KBM-7 (cell line): Measurements from ENCODE around the gene DES.
"Not testable (repeated sequence)": the region's sequence is repeated elsewhere in the genome, so short reads cannot be mapped to it uniquely, and the experiment has no call there.

ENCODE experiments used
- DNase-seq: peaks from one replicate; pipeline ENCODE4 v3.0.0-alpha.2; 2015
- in situ Hi-C: fragments of 300-500 bp; cut with MboI; formaldehyde crosslinking; loops from 2 replicates; pipeline ENCODE4 v1.14.3; 2020; ENCODE audit warnings: low sequenced_read_pairs, low pct_unique_long_range_greater_than_20kb, mixed read lengths

Gene DES

GRCh38 chr2:219398721-219399363 lies 19.3 kb upstream of the DES start:
- in situ Hi-C loops: no loop called here
- no peak for DNase-seq

- in situ Hi-C loops: no loop called here
- no peak for DNase-seq
Measured at GRCh38 chr2:219399716-219400478, 18.3 kb upstream of the DES start.

- in situ Hi-C loops: no loop called here
- DNase-seq: no peak
Measured at GRCh38 chr2:219400562-219400961, 17.6 kb upstream of the DES start.

- in situ Hi-C loops: no loop called here
- DNase-seq: no peak
Measured at GRCh38 chr2:219401606-219402005, 16.6 kb upstream of the DES start.

- DNase-seq: peak; percentile 72
- in situ Hi-C loops: no loop called here
Measured at GRCh38 chr2:219402665-219403515, 15.3 kb upstream of the DES start.

- in situ Hi-C loops: no loop called here
- no peak for DNase-seq
Measured at GRCh38 chr2:219403861-219404260, 14.3 kb upstream of the DES start.

GRCh38 chr2:219404291-219404910 lies 13.8 kb upstream of the DES start:
- in situ Hi-C loops: no loop called here
- no peak for DNase-seq

GRCh38 chr2:219404954-219405353 lies 13.2 kb upstream of the DES start:
- in situ Hi-C loops: no loop called here
- no peak for DNase-seq

- DNase-seq: no peak
- in situ Hi-C loops: no loop called here
Measured at GRCh38 chr2:219405451-219405850, 12.7 kb upstream of the DES start.

GRCh38 chr2:219405958-219406860 lies 12.0 kb upstream of the DES start:
- DNase-seq: no peak
- in situ Hi-C loops: no loop called here

GRCh38 chr2:219406861-219407230 lies 11.3 kb upstream of the DES start:
- DNase-seq: no peak
- in situ Hi-C loops: no loop called here

GRCh38 chr2:219407343-219407742 lies 10.8 kb upstream of the DES start:
- DNase-seq, in situ Hi-C loops: not testable (repeated sequence)

GRCh38 chr2:219408204-219408603 lies 10.0 kb upstream of the DES start:
- in situ Hi-C loops: no loop called here
- no peak for DNase-seq

- no peak for DNase-seq
- in situ Hi-C loops: no loop called here
Measured at GRCh38 chr2:219408631-219409030, 9.5 kb upstream of the DES start.

GRCh38 chr2:219409619-219410018 lies 8.6 kb upstream of the DES start:
- in situ Hi-C loops: no loop called here
- DNase-seq: no peak

- no peak for DNase-seq
- in situ Hi-C loops: no loop called here
Measured at GRCh38 chr2:219410390-219410789, 7.8 kb upstream of the DES start.

GRCh38 chr2:219414857-219415256 lies 3.3 kb upstream of the DES start:
- in situ Hi-C loops: no loop called here

GRCh38 chr2:219415580-219416234 lies 2.5 kb upstream of the DES start:
- in situ Hi-C loops: no loop called here
- no peak for DNase-seq

More at GRCh38 chr2:219414857-219415256, 3.3 kb upstream of the DES start:
- DNase-seq: no peak
